Measurements from ENCODE around the gene PHETA1.
"Not testable (repeated sequence)": the region's sequence is repeated elsewhere in the genome, so short reads cannot be mapped to it uniquely, and the experiment has no call there.

PHETA1 gene

GRCh38 chr12:111377440-111377839, 8.5 kb upstream of the PHETA1 start:
- FAIRE-seq (no peak), DNase-seq (ENCODE audit: insufficient read length, low spot score) (no peak)

- not testable (repeated sequence) for FAIRE-seq; DNase-seq (ENCODE audit: insufficient read length, low spot score)
Measured at GRCh38 chr12:111373231-111373630, 4.3 kb upstream of the PHETA1 start.

GRCh38 chr12:111369496-111370220, 763 bp upstream of the PHETA1 start:
- DNase-seq (ENCODE audit: insufficient read length, low spot score) = no peak
- no peak for FAIRE-seq

GRCh38 chr12:111368291-111368787, 556 bp downstream of the PHETA1 start:
- FAIRE-seq = no peak
- DNase-seq (ENCODE audit: insufficient read length, low spot score) = no peak

GRCh38 chr12:111367661-111368221, 1.2 kb downstream of the PHETA1 start:
- FAIRE-seq (no peak), DNase-seq (ENCODE audit: insufficient read length, low spot score) (no peak)

GRCh38 chr12:111366583-111366982, 2.3 kb downstream of the PHETA1 start:
- FAIRE-seq (no peak), DNase-seq (ENCODE audit: insufficient read length, low spot score) (no peak)

- FAIRE-seq (no peak), DNase-seq (ENCODE audit: insufficient read length, low spot score) (no peak)
Measured at GRCh38 chr12:111366075-111366474, 2.8 kb downstream of the PHETA1 start.

GRCh38 chr12:111363578-111363977, 5.3 kb downstream of the PHETA1 start:
- DNase-seq (ENCODE audit: insufficient read length, low spot score) (no peak), FAIRE-seq (peak; percentile 46)

- no peak for FAIRE-seq
- no peak for DNase-seq (ENCODE audit: insufficient read length, low spot score)
Measured at GRCh38 chr12:111362687-111363475, 6.0 kb downstream of the PHETA1 start.

GRCh38 chr12:111361717-111362576, 6.9 kb downstream of the PHETA1 start:
- no peak for FAIRE-seq

GRCh38 chr12:111361073-111361716, 7.7 kb downstream of the PHETA1 start:
- no peak for DNase-seq (ENCODE audit: insufficient read length, low spot score)
- no peak for FAIRE-seq

More at GRCh38 chr12:111361717-111362576, 6.9 kb downstream of the PHETA1 start:
- DNase-seq (ENCODE audit: insufficient read length, low spot score) = no peak

GRCh38 chr12:111360325-111360930, 8.5 kb downstream of the PHETA1 start:
- DNase-seq (ENCODE audit: insufficient read length, low spot score) = no peak
- no peak for FAIRE-seq

GRCh38 chr12:111359914-111360276, 9.0 kb downstream of the PHETA1 start:
- FAIRE-seq (no peak), DNase-seq (ENCODE audit: insufficient read length, low spot score) (no peak)

GRCh38 chr12:111359231-111359913, 9.5 kb downstream of the PHETA1 start:
- no peak for DNase-seq (ENCODE audit: insufficient read length, low spot score)
- peak; percentile 9 for FAIRE-seq

- DNase-seq (ENCODE audit: insufficient read length, low spot score) (no peak), FAIRE-seq (no peak)
Measured at GRCh38 chr12:111355201-111355925, 13.5 kb downstream of the PHETA1 start.

- DNase-seq (ENCODE audit: insufficient read length, low spot score) (no peak), FAIRE-seq (no peak)
Measured at GRCh38 chr12:111354511-111354910, 14.4 kb downstream of the PHETA1 start.

GRCh38 chr12:111353603-111354295, 15.1 kb downstream of the PHETA1 start:
- DNase-seq (ENCODE audit: insufficient read length, low spot score) (no peak), FAIRE-seq (no peak)

GRCh38 chr12:111353026-111353425, 15.9 kb downstream of the PHETA1 start:
- FAIRE-seq = no peak

More at GRCh38 chr12:111353026-111353425, 15.9 kb downstream of the PHETA1 start:
- no peak for DNase-seq (ENCODE audit: insufficient read length, low spot score)
